Stimulated activated naive B cell treated with anti-CD40 and anti-IgM and Interleukin-4, amounts not matched to agents 10 μg/mL and 1 μg/mL and 100 μg/mL, for 72 hours (primary cell): ENCODE data around the gene SNRNP70.
A peak's percentile ranks its signal among the peaks of the same experiment; 100 is the strongest.
"Not testable (repeated sequence)": the region's sequence is repeated elsewhere in the genome, so short reads cannot be mapped to it uniquely, and the experiment has no call there.

ENCODE experiments used
- ATAC-seq, 2 donors: fragments of 150-1000 bp; cut with Tn5 transposase; replicated peaks; 2 replicates each; pipeline ENCODE4 v1.10.0; 2021; ENCODE audit warnings: moderate library complexity in 1 of 2
- DNase-seq: peaks from one replicate; pipeline ENCODE4 v3.0.0; 2021
- H3K27ac Mint-ChIP-seq: one replicate; pipeline ENCODE4 v1.8.0; 2022; ENCODE audit warnings: mild to moderate bottlenecking, mixed read lengths
- H3K27me3 Mint-ChIP-seq, 2 donors: one replicate each; pipeline ENCODE4 v1.8.0; 2022; ENCODE audit warnings: mixed read lengths in 2 of 2
- H3K36me3 Mint-ChIP-seq, 2 donors: one replicate each; pipeline ENCODE4 v1.8.0; 2022; ENCODE audit warnings: mixed read lengths in 2 of 2, mild to moderate bottlenecking in 1 of 2
- H3K4me1 Mint-ChIP-seq, 2 donors: one replicate each; pipeline ENCODE4 v1.8.0; 2022; ENCODE audit warnings: mixed read lengths in 2 of 2, mild to moderate bottlenecking in 1 of 2
- H3K4me3 Mint-ChIP-seq, 2 donors: one replicate each; pipeline ENCODE4 v1.8.0; 2022; ENCODE audit warnings: mild to moderate bottlenecking in 2 of 2, mixed read lengths in 2 of 2, moderate library complexity in 1 of 2
- H3K9me3 Mint-ChIP-seq, 2 donors: one replicate each; pipeline ENCODE4 v1.8.0; 2022; ENCODE audit warnings: mixed read lengths in 2 of 2, mild to moderate bottlenecking in 1 of 2

Gene SNRNP70

GRCh38 chr19:49073514-49074378 lies 11.5 kb upstream of the SNRNP70 start:
- H3K4me1 Mint-ChIP-seq = peaks cover 9 to 16% of the 10 kb centered on the region in 2 donors
- H3K36me3 Mint-ChIP-seq = peaks cover 4 to 15% of the 10 kb centered on the region in 2 donors
- ATAC-seq = no peak
- DNase-seq = no peak
- peak overlapping the region; percentile 70 to 72 for H3K4me3 Mint-ChIP-seq
- H3K27me3 Mint-ChIP-seq = peaks cover 52 to 74% of the 10 kb centered on the region in 2 donors
- peak overlapping the region; percentile 68 for H3K27ac Mint-ChIP-seq
- peaks cover 8 to 10% of the 10 kb centered on the region in 2 donors for H3K9me3 Mint-ChIP-seq

- not testable (repeated sequence) for H3K27ac Mint-ChIP-seq, ATAC-seq, H3K4me3 Mint-ChIP-seq, DNase-seq, H3K9me3 Mint-ChIP-seq
- Mint-ChIP-seq H3K4me1 (peaks cover 9 to 16% of the 10 kb centered on the region in 2 donors), H3K27me3 (peaks cover 41 to 62% of the 10 kb centered on the region in 2 donors), H3K36me3 (peaks cover 4 to 15% of the 10 kb centered on the region in 2 donors)
Measured at GRCh38 chr19:49074869-49075268, 10.4 kb upstream of the SNRNP70 start.

- peaks cover 11 to 24% of the 10 kb centered on the region in 2 donors for H3K27me3 Mint-ChIP-seq
- ATAC-seq (no peak), DNase-seq (no peak)
- no peak overlapping the region for H3K4me3 Mint-ChIP-seq
- H3K36me3 Mint-ChIP-seq = peaks cover 2 to 4% of the 10 kb centered on the region in 2 donors
- no peaks in the 10 kb centered on the region for H3K9me3 Mint-ChIP-seq
- peaks cover 6 to 8% of the 10 kb centered on the region in 2 donors for H3K4me1 Mint-ChIP-seq
- H3K27ac Mint-ChIP-seq = no peak overlapping the region
Measured at GRCh38 chr19:49080392-49080791, 4.9 kb upstream of the SNRNP70 start.

DNA sequence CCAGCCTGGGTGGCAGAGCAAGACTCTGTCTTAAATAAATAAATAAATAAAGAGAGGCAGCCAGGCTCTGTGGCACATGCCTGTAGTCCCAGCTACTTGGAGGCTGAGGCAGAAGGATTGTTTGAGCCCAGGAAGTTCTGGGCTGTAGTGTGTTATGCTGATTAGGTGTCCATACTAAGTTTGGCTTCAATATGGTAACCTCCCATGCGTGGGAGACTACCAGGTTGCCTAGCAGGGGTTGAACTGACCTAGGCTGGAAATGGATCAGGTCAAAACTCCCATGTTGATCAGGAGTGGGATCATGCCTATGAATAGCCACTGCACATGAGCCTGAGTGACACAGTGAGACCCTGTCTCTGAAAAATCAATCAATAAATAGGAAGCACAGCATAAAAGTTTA lies 4.0 kb upstream of the SNRNP70 start:
- no peak for DNase-seq
- H3K27ac Mint-ChIP-seq = no peak overlapping the region
- ATAC-seq = no peak
- peaks cover 8 to 12% of the 10 kb centered on the region in 2 donors for H3K4me1 Mint-ChIP-seq
- no peaks in the 10 kb centered on the region for H3K9me3 Mint-ChIP-seq
- peaks cover 2 to 15% of the 10 kb centered on the region in 2 donors for H3K27me3 Mint-ChIP-seq
- H3K4me3 Mint-ChIP-seq = no peak overlapping the region
- H3K36me3 Mint-ChIP-seq = peaks cover 9 to 10% of the 10 kb centered on the region in 2 donors

GRCh38 chr19:49084206-49085019 lies 838 bp upstream of the SNRNP70 start:
- Mint-ChIP-seq H3K27ac (peak overlapping the region; percentile 98), H3K4me3 (peak overlapping the region; percentile 98), H3K9me3 (no peaks in the 10 kb centered on the region), H3K36me3 (peaks cover 20 to 21% of the 10 kb centered on the region in 2 donors), H3K4me1 (peaks cover 19 to 39% of the 10 kb centered on the region in 2 donors), H3K27me3 (peaks cover 0 to 11% of the 10 kb centered on the region in 2 donors)
- ATAC-seq (no peak), DNase-seq (no peak)

- no peaks in the 10 kb centered on the region for H3K9me3 Mint-ChIP-seq
- H3K27ac Mint-ChIP-seq = peak overlapping the region; percentile 98
- DNase-seq = no peak
- ATAC-seq = no peak
- H3K4me3 Mint-ChIP-seq = peak overlapping the region; percentile 98
- peaks cover 29 to 31% of the 10 kb centered on the region in 2 donors for H3K36me3 Mint-ChIP-seq
- peaks cover 0 to 5% of the 10 kb centered on the region in 2 donors for H3K27me3 Mint-ChIP-seq
- H3K4me1 Mint-ChIP-seq = peaks cover 24 to 47% of the 10 kb centered on the region in 2 donors
Measured at GRCh38 chr19:49085868-49086232, 599 bp downstream of the SNRNP70 start.

GRCh38 chr19:49086296-49086695 lies 1.0 kb downstream of the SNRNP70 start:
- Mint-ChIP-seq H3K27ac (peak overlapping the region; percentile 98), H3K36me3 (peaks cover 31 to 36% of the 10 kb centered on the region in 2 donors), H3K4me3 (peak overlapping the region; percentile 98), H3K9me3 (no peaks in the 10 kb centered on the region), H3K27me3 (peaks cover 0 to 5% of the 10 kb centered on the region in 2 donors), H3K4me1 (peaks cover 27 to 52% of the 10 kb centered on the region in 2 donors)
- no peak for ATAC-seq
- no peak for DNase-seq

GRCh38 chr19:49091391-49092038 lies 6.3 kb downstream of the SNRNP70 start:
- Mint-ChIP-seq H3K27ac (no peak overlapping the region), H3K4me3 (no peak overlapping the region), H3K36me3 (peaks cover 30 to 53% of the 10 kb centered on the region in 2 donors), H3K9me3 (no peaks in the 10 kb centered on the region), H3K4me1 (peaks cover 28 to 54% of the 10 kb centered on the region in 2 donors), H3K27me3 (no peaks in the 10 kb centered on the region)
- no peak for DNase-seq
- ATAC-seq = no peak

DNA sequence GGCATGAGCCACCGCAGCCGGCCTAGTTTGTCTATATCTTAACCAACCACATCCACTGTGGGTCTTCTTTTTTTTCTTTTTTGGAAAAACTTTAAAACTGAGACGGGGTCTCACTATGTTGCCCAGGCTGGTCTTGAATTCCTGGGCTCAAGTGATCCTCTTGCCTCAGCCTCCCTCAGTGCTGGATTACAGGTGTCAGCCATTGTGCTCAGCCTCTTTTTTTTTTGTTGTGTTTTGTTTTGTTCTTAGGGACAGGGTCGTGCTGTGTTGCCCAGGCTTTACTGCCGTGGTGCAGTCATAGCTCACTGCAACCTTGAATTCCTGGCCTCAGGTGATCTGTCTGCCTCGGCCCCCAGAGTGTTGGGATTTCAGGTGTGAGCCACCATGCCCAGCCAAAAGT lies 7.4 kb downstream of the SNRNP70 start:
- ATAC-seq (no peak), DNase-seq (no peak)
- Mint-ChIP-seq H3K4me1 (peaks cover 21 to 48% of the 10 kb centered on the region in 2 donors), H3K27me3 (no peaks in the 10 kb centered on the region), H3K9me3 (no peaks in the 10 kb centered on the region), H3K27ac (no peak overlapping the region), H3K36me3 (peaks cover 24 to 50% of the 10 kb centered on the region in 2 donors), H3K4me3 (no peak overlapping the region)

- H3K4me1 Mint-ChIP-seq = peaks cover 21 to 39% of the 10 kb centered on the region in 2 donors
- H3K4me3 Mint-ChIP-seq = no peak overlapping the region
- H3K36me3 Mint-ChIP-seq = peaks cover 35 to 62% of the 10 kb centered on the region in 2 donors
- H3K9me3 Mint-ChIP-seq = no peaks in the 10 kb centered on the region
- DNase-seq (no peak), ATAC-seq (no peak)
- peak overlapping the region; percentile 31 for H3K27ac Mint-ChIP-seq
- no peaks in the 10 kb centered on the region for H3K27me3 Mint-ChIP-seq
Measured at GRCh38 chr19:49094505-49095482, 9.5 kb downstream of the SNRNP70 start.

GRCh38 chr19:49097453-49098288 lies 12.4 kb downstream of the SNRNP70 start:
- peak; percentile 92 to 94 for ATAC-seq
- Mint-ChIP-seq H3K9me3 (no peaks in the 10 kb centered on the region), H3K4me3 (no peak overlapping the region), H3K27ac (no peak overlapping the region), H3K27me3 (no peaks in the 10 kb centered on the region), H3K4me1 (peaks cover 18 to 33% of the 10 kb centered on the region in 2 donors), H3K36me3 (peaks cover 31 to 58% of the 10 kb centered on the region in 2 donors)
- DNase-seq = peak; percentile 61

DNA sequence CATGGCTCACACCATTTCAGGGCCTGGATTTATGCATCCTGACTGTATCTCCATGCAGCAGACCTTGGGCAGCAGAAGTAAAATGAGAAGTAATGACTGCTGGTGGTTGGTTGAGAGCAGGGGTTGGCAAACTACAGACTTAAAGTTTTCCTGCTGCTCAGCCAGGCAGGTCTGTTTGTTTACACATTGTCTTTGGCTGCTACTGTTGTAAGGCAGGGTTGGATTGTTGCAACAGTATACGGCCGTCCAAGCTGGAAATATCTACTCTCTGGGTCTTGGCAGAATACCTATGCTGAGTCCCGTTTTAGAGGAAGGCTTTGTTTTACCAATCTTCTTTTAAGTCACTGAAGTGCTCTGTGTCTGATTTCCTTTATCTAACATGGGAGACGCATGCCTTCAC lies 13.5 kb downstream of the SNRNP70 start:
- no peaks in the 10 kb centered on the region for H3K27me3 Mint-ChIP-seq
- no peak overlapping the region for H3K4me3 Mint-ChIP-seq
- DNase-seq = no peak
- peaks cover 21 to 45% of the 10 kb centered on the region in 2 donors for H3K4me1 Mint-ChIP-seq
- H3K27ac Mint-ChIP-seq = no peak overlapping the region
- H3K36me3 Mint-ChIP-seq = peaks cover 35 to 58% of the 10 kb centered on the region in 2 donors
- no peak for ATAC-seq
- H3K9me3 Mint-ChIP-seq = no peaks in the 10 kb centered on the region
